KMS-11 (cell line): ENCODE results near the gene GPR27.

Experiments
- H2AFZ ChIP-seq: fragments of 200-600 bp; sonication (generic); 2 replicates; pipeline ENCODE4 v1.6.1; 2016; ENCODE audit warnings: antibody characterized with exemption, mixed run types, low read depth
- H3K27ac ChIP-seq: fragments of 200-600 bp; sonication (generic); 2 replicates; pipeline ENCODE4 v1.6.1; 2016; ENCODE audit warnings: mild to moderate bottlenecking, mixed run types
- H3K27me3 ChIP-seq: fragments of 200-600 bp; sonication (generic); 2 replicates; pipeline ENCODE4 v1.6.1; 2017; ENCODE audit warnings: mild to moderate bottlenecking, low read depth, mixed run types, moderate library complexity; ENCODE audit not compliant: insufficient read depth
- H3K36me3 ChIP-seq: fragments of 200-600 bp; sonication (generic); 2 replicates; pipeline ENCODE4 v1.6.1; 2017; ENCODE audit warnings: mild to moderate bottlenecking, mixed run types; ENCODE audit not compliant: insufficient read depth
- H3K4me1 ChIP-seq: fragments of 200-600 bp; sonication (generic); 2 replicates; pipeline ENCODE4 v1.6.1; 2016; ENCODE audit warnings: mild to moderate bottlenecking, low read depth, mixed run types; ENCODE audit not compliant: poor library complexity, severe bottlenecking
- H3K4me2 ChIP-seq: fragments of 200-600 bp; sonication (generic); 2 replicates; pipeline ENCODE4 v1.7.0; 2016; ENCODE audit warnings: mild to moderate bottlenecking, mixed run types
- H3K4me3 ChIP-seq: fragments of 200-600 bp; sonication (generic); IDR thresholded peaks from 2 replicates; pipeline ENCODE4 v1.6.1; 2017; ENCODE audit warnings: low read depth, low read length, mixed read lengths; ENCODE audit not compliant: insufficient read depth
- H3K79me2 ChIP-seq: fragments of 200-600 bp; sonication (generic); 2 replicates; pipeline ENCODE4 v1.6.1; 2016; ENCODE audit warnings: low read depth, mixed run types; ENCODE audit not compliant: insufficient read depth
- H3K9ac ChIP-seq: fragments of 200-600 bp; sonication (generic); 2 replicates; pipeline ENCODE4 v1.6.1; 2016; ENCODE audit warnings: mild to moderate bottlenecking, mixed run types
- H4K20me1 ChIP-seq: fragments of 200-600 bp; sonication (generic); 2 replicates; pipeline ENCODE4 v1.6.1; 2016; ENCODE audit warnings: mild to moderate bottlenecking, mixed run types; ENCODE audit not compliant: insufficient read depth
- CTCF ChIP-seq: fragments of 200-600 bp; sonication (generic); conservative IDR thresholded peaks from 2 replicates; pipeline ENCODE4 v1.6.1; 2017; ENCODE audit warnings: low read depth, mild to moderate bottlenecking, antibody characterized with exemption, low read length, moderate library complexity, mixed read lengths

The GPR27 gene

GRCh38 chr3:71725271-71725991, 28.2 kb upstream of the GPR27 start, which contains the start of gene EIF4E3:
Gene EIF4E3 (minus strand): TSS chr3:71725402. CDS start chr3:71725367, 35 bp downstream.
- no peaks in the 10 kb centered on the region for H3K79me2 ChIP-seq
- no peak for TF ChIP-seq CTCF
- H3K9ac ChIP-seq, result no peak within 1 kb of the TSS; the same call in 1 of the 2 replicates
- H4K20me1 ChIP-seq, result no peaks in the 10 kb centered on the region
- H3K4me2 ChIP-seq, result peak within 1 kb of the TSS; percentile 83
- peaks cover 12% of the 10 kb centered on the region for H3K4me1 ChIP-seq
- peak within 1 kb of the TSS; percentile 57 for H2AFZ ChIP-seq
- H3K27me3 ChIP-seq, result no peaks in the 10 kb centered on the region
- H3K4me3 ChIP-seq, result peak within 1 kb of the TSS; percentile 17
- no peaks in the 10 kb centered on the region for H3K36me3 ChIP-seq
- no peak within 1 kb of the TSS for H3K27ac ChIP-seq

GRCh38 chr3:71726146-71726545, 27.5 kb upstream of the GPR27 start:
- Histone ChIP-seq H3K79me2 (no peaks in the 10 kb centered on the region), H3K27ac (no peak overlapping the region), H3K27me3 (no peaks in the 10 kb centered on the region), H2AFZ (no peak overlapping the region), H3K4me2 (no peak overlapping the region), H3K4me1 (peaks cover 12% of the 10 kb centered on the region), H3K4me3 (no peak overlapping the region), H3K9ac (no peak overlapping the region), H4K20me1 (no peaks in the 10 kb centered on the region), H3K36me3 (no peaks in the 10 kb centered on the region)
- no peak for TF ChIP-seq CTCF

- Histone ChIP-seq H3K27me3 (no peaks in the 10 kb centered on the region), H3K4me3 (no peak overlapping the region), H3K4me1 (no peaks in the 10 kb centered on the region), H3K4me2 (no peak overlapping the region), H3K79me2 (no peaks in the 10 kb centered on the region), H4K20me1 (no peaks in the 10 kb centered on the region), H2AFZ (no peak overlapping the region), H3K36me3 (no peaks in the 10 kb centered on the region), H3K9ac (no peak overlapping the region), H3K27ac (no peak overlapping the region)
- TF ChIP-seq CTCF, result no peak
These were observed 24.9 kb upstream of the GPR27 start for GRCh38 chr3:71728632-71729342.

GRCh38 chr3:71732637-71733036, 21.0 kb upstream of the GPR27 start:
- Histone ChIP-seq H3K36me3 (no peaks in the 10 kb centered on the region), H3K4me2 (no peak overlapping the region), H3K27me3 (no peaks in the 10 kb centered on the region), H3K4me3 (no peak overlapping the region), H3K4me1 (no peaks in the 10 kb centered on the region), H3K9ac (no peak overlapping the region), H2AFZ (no peak overlapping the region), H3K79me2 (no peaks in the 10 kb centered on the region), H3K27ac (no peak overlapping the region), H4K20me1 (no peaks in the 10 kb centered on the region)
- no peak for TF ChIP-seq CTCF
